PC-9 (cell line): ENCODE data around the gene MSI2.

Experiments
- EZH2 ChIP-seq: fragments of 200-600 bp; sonication (generic); IDR thresholded peaks from 2 replicates; pipeline ENCODE4 v1.8.0; 2017; ENCODE audit warnings: antibody characterized with exemption, low read depth
- TF ChIP-seq, protein P1 (sequence below): fragments of 200-600 bp; sonication (generic); conservative IDR thresholded peaks from 2 replicates; pipeline ENCODE4 v1.6.1; 2017; ENCODE audit warnings: mixed run types, antibody characterized with exemption, mild to moderate bottlenecking, moderate library complexity

GRCh38 chr17:57228911-57229310 lies 27.4 kb upstream of the MSI2 start:
- TF ChIP-seq, protein P1, sequence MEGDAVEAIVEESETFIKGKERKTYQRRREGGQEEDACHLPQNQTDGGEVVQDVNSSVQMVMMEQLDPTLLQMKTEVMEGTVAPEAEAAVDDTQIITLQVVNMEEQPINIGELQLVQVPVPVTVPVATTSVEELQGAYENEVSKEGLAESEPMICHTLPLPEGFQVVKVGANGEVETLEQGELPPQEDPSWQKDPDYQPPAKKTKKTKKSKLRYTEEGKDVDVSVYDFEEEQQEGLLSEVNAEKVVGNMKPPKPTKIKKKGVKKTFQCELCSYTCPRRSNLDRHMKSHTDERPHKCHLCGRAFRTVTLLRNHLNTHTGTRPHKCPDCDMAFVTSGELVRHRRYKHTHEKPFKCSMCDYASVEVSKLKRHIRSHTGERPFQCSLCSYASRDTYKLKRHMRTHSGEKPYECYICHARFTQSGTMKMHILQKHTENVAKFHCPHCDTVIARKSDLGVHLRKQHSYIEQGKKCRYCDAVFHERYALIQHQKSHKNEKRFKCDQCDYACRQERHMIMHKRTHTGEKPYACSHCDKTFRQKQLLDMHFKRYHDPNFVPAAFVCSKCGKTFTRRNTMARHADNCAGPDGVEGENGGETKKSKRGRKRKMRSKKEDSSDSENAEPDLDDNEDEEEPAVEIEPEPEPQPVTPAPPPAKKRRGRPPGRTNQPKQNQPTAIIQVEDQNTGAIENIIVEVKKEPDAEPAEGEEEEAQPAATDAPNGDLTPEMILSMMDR: no peak
- TF ChIP-seq EZH2: no peak
